Neural crest cell (in vitro differentiated cells): ENCODE data around the gene PHACTR1. TPM values are rescaled to one million over a fixed set of nuclear protein-coding genes. Genes with fewer than 3 reads are reported as not detected.

Experiments used
- DNase-seq: peaks from one replicate; pipeline ENCODE4 v3.0.0; 2021; ENCODE audit warnings: low read depth, mixed read lengths, low spot score
- H3K27ac Mint-ChIP-seq: one replicate; pipeline ENCODE4 v1.8.0; 2021; ENCODE audit warnings: mild to moderate bottlenecking, mixed read lengths; ENCODE audit not compliant: unreplicated experiment
- H3K27me3 Mint-ChIP-seq: 2 replicates; pipeline ENCODE4 v1.8.0; 2021; ENCODE audit warnings: low read depth, mild to moderate bottlenecking, mixed read lengths
- H3K36me3 Mint-ChIP-seq: 2 replicates; pipeline ENCODE4 v1.8.0; 2021; ENCODE audit warnings: low read depth, mild to moderate bottlenecking, mixed read lengths
- H3K4me1 Mint-ChIP-seq: 2 replicates; pipeline ENCODE4 v1.8.0; 2021; ENCODE audit warnings: mixed read lengths
- H3K4me3 Mint-ChIP-seq: one replicate; pipeline ENCODE4 v1.8.0; 2021; ENCODE audit warnings: mild to moderate bottlenecking, mixed read lengths
- H3K9me3 Mint-ChIP-seq: 2 replicates; pipeline ENCODE4 v1.8.0; 2021; ENCODE audit warnings: mixed read lengths
- CTCF ChIP-seq: fragments of 200-600 bp; sonication (generic); conservative IDR thresholded peaks from 2 replicates; pipeline ENCODE4 v1.5.0; 2021; ENCODE audit warnings: antibody characterized with exemption, mild to moderate bottlenecking
- total RNA-seq: library from RNA; stranded (reverse); gene quantifications from 2 replicates; pipeline ENCODE4 v1.2.1, GENCODE V29; 2021

The PHACTR1 gene
- total RNA-seq, 1 donor from 2014 or later: 10.4 TPM

GRCh38 chr6:13248053-13248452 lies 531.5 kb downstream of the PHACTR1 start:
- Mint-ChIP-seq H3K4me3 (no peak overlapping the region), H3K27me3 (no peaks in the 10 kb centered on the region), H3K4me1 (peaks cover 11% of the 10 kb centered on the region), H3K36me3 (no peaks in the 10 kb centered on the region), H3K27ac (peak overlapping the region; percentile 27), H3K9me3 (no peaks in the 10 kb centered on the region)
- no peak for TF ChIP-seq CTCF
- DNase-seq: no peak

GRCh38 chr6:13248584-13248985 lies 532.0 kb downstream of the PHACTR1 start:
- no peak overlapping the region for H3K4me3 Mint-ChIP-seq
- no peak overlapping the region for H3K27ac Mint-ChIP-seq
- H3K4me1 Mint-ChIP-seq: peaks cover 11% of the 10 kb centered on the region
- H3K36me3 Mint-ChIP-seq: no peaks in the 10 kb centered on the region
- H3K9me3 Mint-ChIP-seq: no peaks in the 10 kb centered on the region
- TF ChIP-seq CTCF: no peak
- no peak for DNase-seq
- no peaks in the 10 kb centered on the region for H3K27me3 Mint-ChIP-seq

GRCh38 chr6:13248994-13249393 lies 532.4 kb downstream of the PHACTR1 start:
- no peak for TF ChIP-seq CTCF
- no peak overlapping the region for H3K4me3 Mint-ChIP-seq
- no peaks in the 10 kb centered on the region for H3K36me3 Mint-ChIP-seq
- H3K4me1 Mint-ChIP-seq: peaks cover 11% of the 10 kb centered on the region
- no peak for DNase-seq
- no peak overlapping the region for H3K27ac Mint-ChIP-seq
- no peaks in the 10 kb centered on the region for H3K9me3 Mint-ChIP-seq
- no peaks in the 10 kb centered on the region for H3K27me3 Mint-ChIP-seq

- Mint-ChIP-seq H3K36me3 (no peaks in the 10 kb centered on the region), H3K9me3 (no peaks in the 10 kb centered on the region), H3K4me1 (peaks cover 11% of the 10 kb centered on the region), H3K4me3 (no peak overlapping the region), H3K27me3 (no peaks in the 10 kb centered on the region), H3K27ac (peak overlapping the region; percentile 52)
- DNase-seq: no peak
- TF ChIP-seq CTCF: no peak
These were observed 533.2 kb downstream of the PHACTR1 start for GRCh38 chr6:13249817-13250216.

GRCh38 chr6:13250703-13251102 lies 534.1 kb downstream of the PHACTR1 start:
- no peak overlapping the region for H3K4me3 Mint-ChIP-seq
- H3K4me1 Mint-ChIP-seq: peaks cover 11% of the 10 kb centered on the region
- no peak for TF ChIP-seq CTCF
- H3K27me3 Mint-ChIP-seq: no peaks in the 10 kb centered on the region
- peak overlapping the region; percentile 37 for H3K27ac Mint-ChIP-seq
- H3K9me3 Mint-ChIP-seq: peaks cover 6% of the 10 kb centered on the region
- H3K36me3 Mint-ChIP-seq: no peaks in the 10 kb centered on the region
- DNase-seq: no peak

GRCh38 chr6:13251242-13251641 lies 534.7 kb downstream of the PHACTR1 start:
- Mint-ChIP-seq H3K4me3 (no peak overlapping the region), H3K27ac (no peak overlapping the region), H3K9me3 (peaks cover 6% of the 10 kb centered on the region), H3K36me3 (no peaks in the 10 kb centered on the region), H3K27me3 (no peaks in the 10 kb centered on the region), H3K4me1 (peaks cover 11% of the 10 kb centered on the region)
- no peak for TF ChIP-seq CTCF
- DNase-seq: no peak
